T-cell (primary cell): ENCODE measurements around the gene SRMS. TPM values are rescaled to one million over a fixed set of nuclear protein-coding genes. Genes with fewer than 3 reads are reported as not detected.

Source experiments
- ATAC-seq, 4 experiments: fragments of 200-7000 bp in 3 of 4; fragments of 150-1000 bp in 1 of 4; cut with Tn5 transposase; replicated peaks in 1 of 4; 1 replicate in 3 of 4; 2 replicates in 1 of 4; pipeline ENCODE4 v1.10.0; 2021; ENCODE audit warnings: moderate library complexity in 3 of 4, mild to moderate bottlenecking in 2 of 4, moderate number of reproducible peaks in 1 of 4
- CTCF ChIA-PET, 2 donors: fragments of 300-600 bp; sonication (Branson Sonifier 250); formaldehyde crosslinking; loops; one replicate each; lab custom pipeline; 2022; ENCODE audit warnings: antibody characterized with exemption in 2 of 2; lab: Charles Lee
- POLR2A ChIA-PET, 2 donors: fragments of 300-600 bp; sonication (Branson Sonifier 250); formaldehyde crosslinking; loops; one replicate each; lab custom pipeline; 2022; ENCODE audit warnings: antibody characterized with exemption in 2 of 2; lab: Charles Lee
- DNase-seq, 35 experiments: peaks; one replicate each; pipeline versions ENCODE4 v3.0.0 to v3.0.0-alpha.2; 2013 to 2023
- H3K27ac ChIP-seq: one replicate; pipeline ENCODE4 v1.5.1; 2013; ENCODE audit warnings: low read length
- H3K27me3 ChIP-seq, 2 experiments: replicated peaks in 1 of 2; 1 replicate in 1 of 2; 2 replicates in 1 of 2; pipeline versions ENCODE4 v1.6.1 to v1.7.0; 2013; ENCODE audit warnings: low read length in 1 of 2, mixed read lengths in 1 of 2; ENCODE audit not compliant: control insufficient read depth in 2 of 2, insufficient read depth in 2 of 2; ENCODE audit errors: extremely low read depth in 1 of 2
- H3K36me3 ChIP-seq, 2 donors: 1 replicate in 1 of 2; 2 replicates in 1 of 2; pipeline versions ENCODE4 v1.6.1 to v1.7.0; 2013; ENCODE audit warnings: low read length in 1 of 2; ENCODE audit not compliant: control insufficient read depth in 2 of 2, insufficient read depth in 1 of 2; ENCODE audit errors: extremely low read depth in 1 of 2
- H3K4me1 ChIP-seq, 2 experiments: 1 replicate in 1 of 2; 2 replicates in 1 of 2; pipeline versions ENCODE4 v1.6.1 to v1.7.0; 2013; ENCODE audit warnings: low read length in 2 of 2, mixed read lengths in 1 of 2; ENCODE audit not compliant: insufficient read depth in 2 of 2, control insufficient read depth in 1 of 2; ENCODE audit errors: extremely low read depth in 1 of 2
- H3K4me3 ChIP-seq, 2 donors: 1 replicate in 1 of 2; 2 replicates in 1 of 2; pipeline versions ENCODE4 v1.5.1 to v1.7.0; 2013; ENCODE audit warnings: mild to moderate bottlenecking in 2 of 2, low read length in 1 of 2, moderate library complexity in 1 of 2; ENCODE audit not compliant: control insufficient read depth in 1 of 2; ENCODE audit errors: extremely low read depth in 1 of 2
- H3K9me3 ChIP-seq: 2 replicates; pipeline ENCODE4 v1.7.0; 2013
- H3K27ac Mint-ChIP-seq, 2 donors: one replicate each; pipeline ENCODE4 v1.8.0; 2020 to 2021; ENCODE audit warnings: mild to moderate bottlenecking in 2 of 2, mixed read lengths in 2 of 2
- H3K27me3 Mint-ChIP-seq, 2 donors: one replicate each; pipeline ENCODE4 v1.8.0; 2021 to 2022; ENCODE audit warnings: mixed read lengths in 2 of 2
- H3K36me3 Mint-ChIP-seq: one replicate; pipeline ENCODE4 v1.8.0; 2021; ENCODE audit warnings: mixed read lengths
- H3K4me1 Mint-ChIP-seq, 3 donors: one replicate each; pipeline ENCODE4 v1.8.0; 2020 to 2022; ENCODE audit warnings: mixed read lengths in 3 of 3, mild to moderate bottlenecking in 1 of 3
- H3K4me3 Mint-ChIP-seq, 3 donors: one replicate each; pipeline ENCODE4 v1.8.0; 2020 to 2022; ENCODE audit warnings: mild to moderate bottlenecking in 3 of 3, mixed read lengths in 3 of 3, moderate library complexity in 3 of 3
- H3K9me3 Mint-ChIP-seq, 3 donors: one replicate each; pipeline ENCODE4 v1.8.0; 2020 to 2022; ENCODE audit warnings: mixed read lengths in 3 of 3
- WGBS: methylation state at CpG from one replicate; pipeline ENCODE4 v1.1.5; 2013; ENCODE audit warnings: missing lambda C conversion rate; ENCODE audit not compliant: insufficient coverage; 5-methylcytosine and 5-hydroxymethylcytosine counted together
- total RNA-seq, 35 experiments: library from RNA in 6 of 35; stranded (reverse) in 6 of 35; fragments of 120-200 nt in 1 of 35; gene quantifications; one replicate each; pipeline versions ENCODE4 v1.2.1 to v1.2.4 and lab custom pipeline; 2013 to 2026

Gene SRMS
- total RNA-seq, 5 donors from 2014 or later (not counting 1 experiment from before 2014, with no cell fraction given): not detected

GRCh38 chr20:63533871-63534393 is 13.6 kb downstream of the SRMS start:
- H3K27ac Mint-ChIP-seq: no peak overlapping the region
- POLR2A ChIA-PET: no interaction called here
- CTCF ChIA-PET: interaction anchor here in 1 of 2 donors (0.5 kb wide), 1 partner anchor 336 kb away, joined by 13 read pairs; no protein-coding TSS in a partner anchor
- H3K4me1 ChIP-seq: peaks cover 7 to 28% of the 10 kb centered on the region in 2 experiments
- DNase-seq (peak in 1 of 35 experiments; percentile 2), ATAC-seq (no peak)
- 92% methylated on average over 28 of the region's 28 CpGs for WGBS
- no peak overlapping the region for H3K4me3 Mint-ChIP-seq
- H3K9me3 Mint-ChIP-seq: no peaks in the 10 kb centered on the region
- no peaks in the 10 kb centered on the region for H3K27me3 Mint-ChIP-seq
- peaks cover 7 to 14% (median 8%) of the 10 kb centered on the region in 3 donors for H3K4me1 Mint-ChIP-seq
- no peak overlapping the region for H3K27ac ChIP-seq
- H3K4me3 ChIP-seq: no peak overlapping the region
- peaks cover 0 to 5% of the 10 kb centered on the region in 2 experiments for H3K27me3 ChIP-seq
- H3K36me3 ChIP-seq: no peaks in the 10 kb centered on the region
- H3K9me3 ChIP-seq: no peaks in the 10 kb centered on the region
- no peaks in the 10 kb centered on the region for H3K36me3 Mint-ChIP-seq

GRCh38 chr20:63533388-63533787 is 14.2 kb downstream of the SRMS start:
- H3K27me3 Mint-ChIP-seq: no peaks in the 10 kb centered on the region
- WGBS: 86% methylated on average over 14 of the region's 14 CpGs
- peaks cover 7 to 17% (median 8%) of the 10 kb centered on the region in 3 donors for H3K4me1 Mint-ChIP-seq
- ATAC-seq (no peak), DNase-seq (no peak)
- Histone ChIP-seq H3K27me3 (peaks cover 0 to 7% of the 10 kb centered on the region in 2 experiments), H3K4me1 (peaks cover 4 to 23% of the 10 kb centered on the region in 2 experiments), H3K9me3 (no peaks in the 10 kb centered on the region), H3K36me3 (no peaks in the 10 kb centered on the region), H3K27ac (no peak overlapping the region), H3K4me3 (no peak overlapping the region)
- no peaks in the 10 kb centered on the region for H3K36me3 Mint-ChIP-seq
- H3K9me3 Mint-ChIP-seq: no peaks in the 10 kb centered on the region
- H3K4me3 Mint-ChIP-seq: no peak overlapping the region
- ChIA-PET POLR2A (no interaction called here), CTCF (no interaction called here)
- H3K27ac Mint-ChIP-seq: no peak overlapping the region

GRCh38 chr20:63532449-63532971 is 15.0 kb downstream of the SRMS start:
- H3K9me3 ChIP-seq: no peaks in the 10 kb centered on the region
- WGBS: 78% methylated on average over 23 of the region's 24 CpGs
- H3K36me3 ChIP-seq: no peaks in the 10 kb centered on the region
- ChIA-PET CTCF (no interaction called here), POLR2A (no interaction called here)
- ATAC-seq (no peak), DNase-seq (no peak)
- H3K4me3 ChIP-seq: no peak overlapping the region
- H3K27me3 Mint-ChIP-seq: no peaks in the 10 kb centered on the region
- H3K4me1 ChIP-seq: peaks cover 2 to 14% of the 10 kb centered on the region in 2 experiments
- peaks cover under 1 to 13% (median 4%) of the 10 kb centered on the region in 3 donors for H3K4me1 Mint-ChIP-seq
- no peak overlapping the region for H3K27ac Mint-ChIP-seq
- H3K9me3 Mint-ChIP-seq: no peaks in the 10 kb centered on the region
- no peaks in the 10 kb centered on the region for H3K36me3 Mint-ChIP-seq
- peaks cover 0 to 7% of the 10 kb centered on the region in 2 experiments for H3K27me3 ChIP-seq
- no peak overlapping the region for H3K4me3 Mint-ChIP-seq
- no peak overlapping the region for H3K27ac ChIP-seq

GRCh38 chr20:63531686-63532448 is 15.7 kb downstream of the SRMS start:
- Mint-ChIP-seq H3K27ac (no peak overlapping the region), H3K4me3 (no peak overlapping the region), H3K27me3 (no peaks in the 10 kb centered on the region), H3K4me1 (peaks cover 0 to 12% (median under 1%) of the 10 kb centered on the region in 3 donors), H3K9me3 (no peaks in the 10 kb centered on the region), H3K36me3 (no peaks in the 10 kb centered on the region)
- no peak for DNase-seq
- Histone ChIP-seq H3K36me3 (no peaks in the 10 kb centered on the region), H3K9me3 (no peaks in the 10 kb centered on the region), H3K4me3 (no peak overlapping the region), H3K27me3 (peaks cover 0 to 7% of the 10 kb centered on the region in 2 experiments), H3K4me1 (peaks cover 0 to 8% of the 10 kb centered on the region in 2 experiments), H3K27ac (no peak overlapping the region)
- no peak for ATAC-seq
- ChIA-PET CTCF (interaction anchor here (0.6 to 1.1 kb wide), 2 partner anchors 38 to 335 kb away, joined by 3 read pairs; no protein-coding TSS in a partner anchor), POLR2A (interaction anchor here in 1 of 2 donors (1.5 kb wide), 1 partner anchor 21 kb away, joined by 3 read pairs; no protein-coding TSS in a partner anchor)
- WGBS: 89% methylated on average over 20 of the region's 27 CpGs

- DNase-seq (peak in 1 of 35 experiments; percentile 2), ATAC-seq (no peak)
- H3K4me3 ChIP-seq: no peak overlapping the region
- Mint-ChIP-seq H3K27ac (no peak overlapping the region), H3K4me3 (no peak overlapping the region), H3K9me3 (no peaks in the 10 kb centered on the region), H3K27me3 (no peaks in the 10 kb centered on the region), H3K36me3 (no peaks in the 10 kb centered on the region), H3K4me1 (peaks cover 0 to 9% (median 0%) of the 10 kb centered on the region in 3 donors)
- H3K27ac ChIP-seq: no peak overlapping the region
- H3K36me3 ChIP-seq: no peaks in the 10 kb centered on the region
- POLR2A ChIA-PET: interaction anchor here in 1 of 2 donors (0.6 to 1.5 kb wide), 2 partner anchors 8 to 22 kb away, joined by 3 to 4 read pairs; no protein-coding TSS in a partner anchor
- CTCF ChIA-PET: interaction anchor here in 1 of 2 donors (1.1 kb wide), 1 partner anchor 37 kb away, joined by 3 read pairs; no protein-coding TSS in a partner anchor
- H3K4me1 ChIP-seq: no peaks in the 10 kb centered on the region
- peaks cover 0 to 7% of the 10 kb centered on the region in 2 experiments for H3K27me3 ChIP-seq
- 83% methylated on average over 8 of the region's 14 CpGs for WGBS
- no peaks in the 10 kb centered on the region for H3K9me3 ChIP-seq
Observed at GRCh38 chr20:63530788-63531160, 16.8 kb downstream of the SRMS start.
